Hepatocyte (in vitro differentiated cells): ENCODE measurements around the gene CEP170B.

Source experiments
- EZH2 ChIP-seq: fragments of 200-600 bp; sonication (generic); IDR thresholded peaks from 2 replicates; pipeline ENCODE4 v1.6.1; 2016; ENCODE audit warnings: antibody characterized with exemption, mild to moderate bottlenecking, borderline replicate concordance
- EZH2phosphoT487 ChIP-seq: fragments of 200-600 bp; sonication (generic); IDR thresholded peaks from one replicate; pipeline ENCODE4 v1.6.1; 2018; ENCODE audit warnings: antibody characterized with exemption, mild to moderate bottlenecking, low read depth, moderate library complexity; ENCODE audit not compliant: unreplicated experiment, severe bottlenecking
- TF ChIP-seq, protein P1 (sequence below): fragments of 200-600 bp; sonication (generic); IDR thresholded peaks from 2 replicates; pipeline ENCODE4 v1.5.1; 2016; ENCODE audit warnings: antibody characterized with exemption, mild to moderate bottlenecking; ENCODE audit not compliant: poor library complexity

- TF ChIP-seq, protein P1, sequence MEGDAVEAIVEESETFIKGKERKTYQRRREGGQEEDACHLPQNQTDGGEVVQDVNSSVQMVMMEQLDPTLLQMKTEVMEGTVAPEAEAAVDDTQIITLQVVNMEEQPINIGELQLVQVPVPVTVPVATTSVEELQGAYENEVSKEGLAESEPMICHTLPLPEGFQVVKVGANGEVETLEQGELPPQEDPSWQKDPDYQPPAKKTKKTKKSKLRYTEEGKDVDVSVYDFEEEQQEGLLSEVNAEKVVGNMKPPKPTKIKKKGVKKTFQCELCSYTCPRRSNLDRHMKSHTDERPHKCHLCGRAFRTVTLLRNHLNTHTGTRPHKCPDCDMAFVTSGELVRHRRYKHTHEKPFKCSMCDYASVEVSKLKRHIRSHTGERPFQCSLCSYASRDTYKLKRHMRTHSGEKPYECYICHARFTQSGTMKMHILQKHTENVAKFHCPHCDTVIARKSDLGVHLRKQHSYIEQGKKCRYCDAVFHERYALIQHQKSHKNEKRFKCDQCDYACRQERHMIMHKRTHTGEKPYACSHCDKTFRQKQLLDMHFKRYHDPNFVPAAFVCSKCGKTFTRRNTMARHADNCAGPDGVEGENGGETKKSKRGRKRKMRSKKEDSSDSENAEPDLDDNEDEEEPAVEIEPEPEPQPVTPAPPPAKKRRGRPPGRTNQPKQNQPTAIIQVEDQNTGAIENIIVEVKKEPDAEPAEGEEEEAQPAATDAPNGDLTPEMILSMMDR = no peak
- TF ChIP-seq EZH2 = peak; percentile 48
- TF ChIP-seq EZH2phosphoT487 = no peak
Measured at GRCh38 chr14:104864267-104865080, 594 bp upstream of the CEP170B start.
